Keratinocyte (primary cell): ENCODE results near the gene HEXB.

Experiments
- CTCF ChIP-seq, 3 experiments: IDR thresholded peaks in 1 of 3; conservative IDR thresholded peaks in 1 of 3; optimal IDR thresholded peaks in 1 of 3; 2 replicates in 2 of 3; 3 replicates in 1 of 3; pipeline versions ENCODE3 to v1.5.1; 2011; ENCODE audit warnings: low read length in 3 of 3, mild to moderate bottlenecking in 3 of 3, moderate library complexity in 2 of 3, control low read depth in 1 of 3, inconsistent platforms in 1 of 3; ENCODE audit not compliant: insufficient read depth in 2 of 3; ENCODE audit errors: extremely low read depth in 1 of 3
- EZH2 ChIP-seq: IDR thresholded peaks from one replicate; pipeline ENCODE4 v1.6.1; 2012; ENCODE audit warnings: inconsistent platforms, mild to moderate bottlenecking, low read length, moderate library complexity

DNA sequence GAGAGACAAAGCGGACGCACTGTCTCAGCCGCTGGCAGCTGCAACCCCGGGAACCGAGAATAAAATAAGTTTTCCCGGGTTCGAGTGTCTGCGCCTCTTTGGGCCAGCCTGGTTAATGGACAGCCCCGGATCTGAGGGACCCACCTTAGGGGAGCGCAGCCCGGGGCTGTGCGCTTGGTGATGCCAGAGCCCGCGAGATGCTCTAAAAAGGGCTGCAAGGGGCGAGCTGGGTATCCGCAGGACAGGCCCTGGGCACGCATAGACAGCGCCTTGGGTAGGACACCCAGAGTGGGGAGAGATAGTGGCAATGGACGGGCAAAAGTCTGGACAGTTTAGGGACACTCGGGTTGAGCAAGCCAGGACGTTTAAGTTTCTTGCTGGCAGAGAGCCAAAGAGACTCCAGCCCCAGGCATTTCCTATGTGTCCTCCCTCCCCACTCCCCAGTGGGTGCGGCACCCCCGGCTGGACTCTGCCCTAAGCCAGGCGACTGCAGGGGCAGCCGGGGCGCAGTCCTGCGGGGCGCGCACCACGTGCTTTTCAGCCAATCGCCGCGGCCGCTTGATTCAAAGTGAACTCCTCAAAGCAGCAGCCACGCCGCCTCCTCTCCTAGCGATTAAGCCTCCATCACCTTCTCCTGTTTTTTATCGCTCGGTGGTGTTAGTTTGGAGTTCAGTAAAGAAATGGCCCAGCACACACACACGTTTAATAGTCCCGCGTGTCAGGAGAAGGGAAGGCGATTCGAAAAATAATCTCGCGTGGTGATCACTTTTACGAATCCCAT is 43.9 kb upstream of the HEXB start:
- TF ChIP-seq CTCF (optimal IDR thresholded peaks at IDR 0.05 in 1 of 3, IDR thresholded peaks at IDR 0.05 in 1 of 3, conservative IDR thresholded peaks at IDR 0.05 in 1 of 3; ENCODE audit: extremely low read depth in 1 of 3, insufficient read depth in 2 of 3, low read length in 3 of 3) (no peak), EZH2 (no peak)
